CD8-positive, alpha-beta memory T cell (primary cell): ENCODE measurements around the gene SLX4. TPM values are rescaled to one million over a fixed set of nuclear protein-coding genes. Genes with fewer than 3 reads are reported as not detected.

Experiments used
- CTCF ChIA-PET: fragments of 350-600 bp; sonication (Branson Sonifier 250); formaldehyde crosslinking; loops from one replicate; lab custom pipeline; 2021; ENCODE audit warnings: antibody characterized with exemption; lab: Charles Lee
- POLR2A ChIA-PET: fragments of 350-600 bp; sonication (Branson Sonifier 250); formaldehyde crosslinking; loops from one replicate; lab custom pipeline; 2021; ENCODE audit warnings: antibody characterized with exemption; lab: Charles Lee
- DNase-seq, 5 donors: peaks; one replicate each; pipeline versions ENCODE4 v3.0.0 to v3.0.0-alpha.2; 2020 to 2022; ENCODE audit warnings: mixed read lengths in 1 of 5
- H3K27ac ChIP-seq: one replicate; pipeline ENCODE4 v1.7.0; 2013; ENCODE audit warnings: low read depth, mild to moderate bottlenecking, low read length, moderate library complexity
- H3K27me3 ChIP-seq: 2 replicates; pipeline ENCODE4 v1.7.0; 2013; ENCODE audit warnings: low read length, mild to moderate bottlenecking; ENCODE audit not compliant: insufficient read depth, poor library complexity, severe bottlenecking
- H3K36me3 ChIP-seq: 2 replicates; pipeline ENCODE4 v1.7.0; 2013; ENCODE audit warnings: mild to moderate bottlenecking, low read length, moderate library complexity; ENCODE audit not compliant: insufficient read depth
- H3K4me1 ChIP-seq: 2 replicates; pipeline ENCODE4 v1.7.0; 2013; ENCODE audit warnings: mild to moderate bottlenecking, low read length, moderate library complexity; ENCODE audit not compliant: insufficient read depth
- H3K4me3 ChIP-seq: 2 replicates; pipeline ENCODE4 v1.7.0; 2013; ENCODE audit warnings: mild to moderate bottlenecking, low read length
- H3K9me3 ChIP-seq: 2 replicates; pipeline ENCODE4 v1.7.0; 2013; ENCODE audit warnings: mild to moderate bottlenecking, low read length
- H3K27ac Mint-ChIP-seq, 8 donors: one replicate each; pipeline ENCODE4 v1.8.0; 2020 to 2021; ENCODE audit warnings: mixed read lengths in 8 of 8, mild to moderate bottlenecking in 6 of 8, inconsistent platforms in 3 of 8, moderate library complexity in 3 of 8
- H3K27me3 Mint-ChIP-seq, 2 donors: one replicate each; pipeline ENCODE4 v1.8.0; 2020 to 2021; ENCODE audit warnings: mixed read lengths in 2 of 2, mild to moderate bottlenecking in 1 of 2, moderate library complexity in 1 of 2
- H3K36me3 Mint-ChIP-seq, 3 donors: one replicate each; pipeline ENCODE4 v1.8.0; 2020 to 2021; ENCODE audit warnings: mixed read lengths in 3 of 3, inconsistent platforms in 1 of 3, mild to moderate bottlenecking in 1 of 3
- H3K4me1 Mint-ChIP-seq, 3 donors: one replicate each; pipeline ENCODE4 v1.8.0; 2020 to 2021; ENCODE audit warnings: mixed read lengths in 3 of 3, inconsistent platforms in 1 of 3, mild to moderate bottlenecking in 1 of 3
- H3K4me3 Mint-ChIP-seq, 7 donors: one replicate each; pipeline ENCODE4 v1.8.0; 2020 to 2021; ENCODE audit warnings: mixed read lengths in 7 of 7, mild to moderate bottlenecking in 6 of 7, moderate library complexity in 4 of 7, inconsistent platforms in 2 of 7
- H3K9me3 Mint-ChIP-seq, 5 donors: one replicate each; pipeline ENCODE4 v1.8.0; 2020 to 2022; ENCODE audit warnings: mixed read lengths in 5 of 5, mild to moderate bottlenecking in 3 of 5, moderate library complexity in 2 of 5, inconsistent platforms in 1 of 5
- polyA plus RNA-seq: library from polyadenylated mRNA; unstranded; fragments of 300-500 nt; fragmentation: Illumina TruSeq; gene quantifications from one replicate; pipeline ENCODE4 v1.2.3, GENCODE V29; 2021
- total RNA-seq, 2 experiments: library from RNA; stranded (reverse); gene quantifications; one replicate each; pipeline ENCODE4 v1.2.3, GENCODE V29; 2021

The SLX4 gene
- total and polyA plus RNA-seq, 3 experiments from 2014 or later = 0.63 to 11.7 (median 11.6) TPM

DNA sequence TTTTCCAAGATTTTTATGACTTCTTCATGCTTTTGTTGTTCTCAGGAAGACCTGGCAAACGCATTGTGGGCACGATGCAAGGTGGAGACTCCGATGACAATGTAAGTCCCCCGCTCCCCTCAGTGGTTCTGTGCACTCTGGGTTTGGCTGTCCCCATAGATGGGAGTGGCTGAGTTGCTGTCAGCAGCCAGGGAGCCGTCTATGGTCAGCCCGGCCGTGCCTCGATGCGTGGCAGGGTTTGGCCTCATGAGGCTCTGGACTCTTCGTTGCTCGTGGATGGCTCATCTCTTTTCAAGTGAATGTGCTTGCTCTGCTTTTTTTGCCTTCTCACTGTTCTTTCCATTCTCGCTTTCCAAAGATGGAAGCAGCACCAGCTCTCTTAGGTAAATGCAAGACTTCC lies 78.7 kb downstream of the SLX4 start:
- no peak for DNase-seq
- Histone ChIP-seq H3K9me3 (no peaks in the 10 kb centered on the region), H3K4me3 (no peak overlapping the region), H3K27me3 (no peaks in the 10 kb centered on the region), H3K36me3 (peaks cover 6% of the 10 kb centered on the region), H3K4me1 (no peaks in the 10 kb centered on the region), H3K27ac (no peak overlapping the region)
- POLR2A ChIA-PET = no interaction called here
- peaks cover 5 to 72% (median 13%) of the 10 kb centered on the region in 3 donors for H3K36me3 Mint-ChIP-seq
- peaks cover 11 to 19% (median 13%) of the 10 kb centered on the region in 3 donors for H3K4me1 Mint-ChIP-seq
- CTCF ChIA-PET = no interaction called here
- peak overlapping the region in 4 of 8 donors; percentile 36 to 89 (median 60) for H3K27ac Mint-ChIP-seq
- H3K9me3 Mint-ChIP-seq = no peaks in the 10 kb centered on the region
- H3K27me3 Mint-ChIP-seq = peaks cover 0 to 3% of the 10 kb centered on the region in 2 donors
- H3K4me3 Mint-ChIP-seq = no peak overlapping the region

Other genes starting within 250 kb of the SLX4 start
- 10 to 100 TPM; 13.5 to 15.6 TPM for gene ZSCAN32, start 210.6 kb downstream of the SLX4 start, total RNA-seq
- 17.3 TPM for gene ZSCAN32, start 210.6 kb downstream of the SLX4 start, polyA plus RNA-seq
- gene ZNF174, start 210.4 kb downstream of the SLX4 start, total RNA-seq = 10 to 100 TPM; 11.4 to 12.3 TPM
- gene ZNF174, start 210.4 kb downstream of the SLX4 start, polyA plus RNA-seq = 18.8 TPM
- gene ZNF597, start 168.1 kb downstream of the SLX4 start, total RNA-seq = 1 to 10 TPM; 2.4 TPM
- gene ZNF597, start 168.1 kb downstream of the SLX4 start, polyA plus RNA-seq = 1.3 TPM
- gene NAA60, start 167.9 kb downstream of the SLX4 start, total RNA-seq = 10 to 100 TPM; 33.1 to 33.9 TPM
- gene NAA60, start 167.9 kb downstream of the SLX4 start, polyA plus RNA-seq = 65.5 TPM
- not detected for gene C16orf90, start 116.1 kb downstream of the SLX4 start, total RNA-seq
- gene C16orf90, start 116.1 kb downstream of the SLX4 start, polyA plus RNA-seq = not detected
- gene CLUAP1, start 110.6 kb downstream of the SLX4 start, total RNA-seq = 10 to 100 TPM; 15.1 to 17.8 TPM
- 23.3 TPM for gene CLUAP1, start 110.6 kb downstream of the SLX4 start, polyA plus RNA-seq
- gene NLRC3, start 34.2 kb downstream of the SLX4 start, total RNA-seq = 10 to 100 TPM; 20.5 to 21.3 TPM
- 49.8 TPM for gene NLRC3, start 34.2 kb downstream of the SLX4 start, polyA plus RNA-seq
- gene DNASE1, start 43.1 kb upstream of the SLX4 start, total RNA-seq = 10 to 100 TPM; 13.5 to 15.0 TPM
- gene DNASE1, start 43.1 kb upstream of the SLX4 start, polyA plus RNA-seq = 5.8 TPM
- gene TRAP1, start 105.9 kb upstream of the SLX4 start, total RNA-seq = 100 to 1,000 TPM; 283 to 308 TPM
- gene TRAP1, start 105.9 kb upstream of the SLX4 start, polyA plus RNA-seq = 53.5 TPM